NOMO-1 (cell line): ENCODE measurements around the gene RERE.
"Not testable (repeated sequence)": the region's sequence is repeated elsewhere in the genome, so short reads cannot be mapped to it uniquely, and the experiment has no call there.

ENCODE experiments used
- DNase-seq, 2 experiments: peaks; one replicate each; lab custom pipeline; 2025; ENCODE audit not compliant: unreplicated experiment in 2 of 2; lab: John Stamatoyannopoulos, UW

RERE gene

GRCh38 chr1:8754247-8754650 is 63.2 kb downstream of the RERE start:
- DNase-seq, result no peak

GRCh38 chr1:8753736-8754135 is 63.7 kb downstream of the RERE start:
- DNase-seq, result no peak

DNA sequence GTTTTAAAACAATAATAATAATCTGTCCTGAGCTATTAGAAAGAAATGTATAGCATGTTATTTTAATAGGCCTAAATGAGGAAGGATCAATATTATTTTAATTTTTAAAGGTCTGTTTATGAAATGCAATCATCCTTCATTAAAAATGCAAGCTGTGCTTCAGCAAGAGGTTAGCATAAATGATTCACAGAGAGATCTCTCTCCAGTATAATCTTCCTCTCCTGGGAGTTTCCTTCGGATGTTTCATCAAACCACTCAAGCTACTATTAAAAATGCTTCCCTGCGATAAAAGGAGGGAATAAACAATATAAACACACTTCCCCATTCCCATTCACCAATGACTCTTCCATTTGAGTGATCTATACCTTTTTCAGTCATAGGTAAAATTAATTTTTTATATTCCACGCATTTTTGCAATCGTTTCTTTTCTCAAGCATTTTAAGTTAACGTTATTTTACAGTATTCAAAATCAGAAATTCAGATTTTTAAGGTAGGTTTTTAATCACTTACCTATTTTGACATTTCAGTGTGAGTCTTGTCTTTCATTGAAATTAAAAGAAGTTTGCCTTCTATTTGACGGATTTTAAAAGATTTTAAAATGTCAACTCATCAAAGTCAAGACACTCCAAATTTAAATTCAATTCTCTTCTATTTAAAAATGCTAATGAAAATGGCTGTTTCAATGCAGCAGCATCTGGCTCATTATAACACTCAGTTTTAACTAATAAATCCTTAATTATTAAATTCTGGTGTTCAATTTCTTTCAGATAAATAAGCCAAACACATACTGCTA is 64.3 kb downstream of the RERE start:
- DNase-seq, result no peak

DNA sequence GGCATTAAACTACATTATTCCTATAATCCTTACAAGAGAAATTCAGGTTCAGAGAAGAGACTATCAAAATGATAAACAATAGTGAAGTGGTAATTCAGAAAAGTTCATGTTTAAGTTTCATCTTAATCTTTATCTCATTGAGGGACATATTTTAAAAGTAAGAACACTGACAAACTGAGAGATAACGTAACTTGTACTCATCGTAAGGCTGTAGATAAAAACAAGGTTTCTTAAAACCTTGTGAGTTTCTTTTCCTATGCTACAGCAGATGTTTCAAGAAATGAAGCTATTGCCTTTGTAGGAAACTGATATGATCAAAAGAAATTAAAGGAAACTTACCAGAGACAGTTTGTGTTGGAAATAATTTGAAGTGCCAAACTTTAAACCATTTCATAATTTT is 65.0 kb downstream of the RERE start:
- DNase-seq, result no peak

GRCh38 chr1:8751984-8752383 is 65.5 kb downstream of the RERE start:
- no peak for DNase-seq

- DNase-seq, result no peak
Observed at GRCh38 chr1:8747879-8748825, 69.3 kb downstream of the RERE start.

GRCh38 chr1:8746554-8746953 is 70.9 kb downstream of the RERE start:
- no peak for DNase-seq

- DNase-seq, result no peak
Observed at GRCh38 chr1:8745749-8746390, 71.6 kb downstream of the RERE start.

GRCh38 chr1:8745346-8745745 is 72.1 kb downstream of the RERE start:
- no peak for DNase-seq

- DNase-seq, result no peak
Observed at GRCh38 chr1:8742022-8742924, 75.2 kb downstream of the RERE start.

DNA sequence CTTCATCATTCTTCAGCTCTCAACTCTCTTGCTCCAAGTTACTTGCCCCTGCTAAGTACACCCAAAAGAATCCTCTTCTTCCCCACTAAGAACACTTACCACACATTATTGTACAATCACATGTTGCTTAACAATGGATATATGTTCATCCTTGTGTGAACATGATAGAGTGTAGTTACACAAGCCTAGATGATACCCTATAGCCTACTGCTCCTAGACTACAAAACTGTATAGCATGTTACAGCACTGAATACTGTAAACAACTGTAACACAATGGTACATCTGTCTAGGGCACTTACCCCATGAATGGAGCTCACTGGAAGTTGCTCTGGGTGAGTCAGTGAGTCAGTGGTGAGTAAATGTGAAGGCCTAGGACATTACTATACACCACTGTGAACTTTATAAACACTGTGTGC is 77.4 kb downstream of the RERE start:
- no peak for DNase-seq

DNA sequence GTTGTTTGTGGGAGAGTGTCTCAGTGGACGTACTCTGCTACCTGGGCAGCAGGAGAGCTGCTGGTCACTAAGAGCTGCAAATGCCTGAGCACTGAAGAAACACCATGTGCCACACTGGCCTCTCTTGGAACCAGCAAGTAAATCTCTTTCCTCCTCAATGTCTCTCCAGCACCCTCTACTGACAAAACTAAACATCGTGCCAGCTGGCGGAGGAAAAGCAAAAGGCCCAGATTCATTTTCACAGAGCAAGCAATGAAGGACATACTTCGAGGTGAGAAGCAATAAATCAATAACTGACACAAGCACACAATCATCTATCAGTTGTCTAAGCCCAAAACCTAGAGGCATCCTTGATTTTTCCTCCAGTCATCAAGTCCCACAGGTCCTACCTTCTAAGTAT is 78.1 kb downstream of the RERE start:
- no peak for DNase-seq

- DNase-seq, result no peak
Observed at GRCh38 chr1:8736927-8737326, 80.5 kb downstream of the RERE start.

GRCh38 chr1:8733484-8733883 is 84.0 kb downstream of the RERE start:
- no peak for DNase-seq

- DNase-seq, result no peak
Observed at GRCh38 chr1:8731162-8731561, 86.3 kb downstream of the RERE start.

DNA sequence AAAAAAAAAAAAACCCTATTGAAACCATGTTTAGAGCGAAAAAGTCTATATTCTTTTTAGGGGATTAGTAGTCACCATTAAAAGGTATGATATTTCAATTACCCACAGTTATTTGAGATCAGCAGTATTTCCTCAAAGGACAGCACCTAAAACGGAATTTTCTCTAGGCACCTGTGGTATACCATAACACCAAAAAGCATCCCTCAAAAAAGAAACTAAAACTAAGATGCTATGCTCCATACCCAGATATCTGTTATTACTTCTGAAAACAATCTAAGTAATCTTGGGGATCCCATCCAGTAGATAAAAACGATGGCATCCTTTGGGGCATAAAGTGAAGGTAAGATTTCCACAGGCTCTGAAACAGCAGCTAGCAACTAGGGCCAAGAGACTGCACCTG is 89.0 kb downstream of the RERE start:
- no peak for DNase-seq

GRCh38 chr1:8727809-8728213 is 89.6 kb downstream of the RERE start:
- no peak for DNase-seq

- DNase-seq, result not testable (repeated sequence)
Observed at GRCh38 chr1:8727316-8727715, 90.1 kb downstream of the RERE start.

DNA sequence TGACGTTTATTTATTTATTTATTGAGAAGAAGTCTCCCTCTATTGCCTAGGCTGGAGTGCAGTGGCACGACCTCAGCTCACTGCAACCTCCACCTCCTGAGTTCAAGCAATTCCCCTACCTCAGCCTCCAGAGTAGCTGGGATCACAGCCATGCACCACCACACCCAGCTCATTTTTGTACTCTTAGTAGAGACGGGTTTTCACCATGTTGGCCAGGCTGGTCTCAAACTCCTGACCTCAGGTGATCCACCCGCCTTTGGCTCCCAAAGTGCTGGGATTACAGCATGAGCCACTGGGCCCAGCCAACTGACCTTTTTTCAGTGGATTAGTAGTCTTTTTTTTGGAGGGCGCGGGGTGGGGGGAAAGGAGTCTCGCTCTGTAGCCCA is 90.6 kb downstream of the RERE start:
- not testable (repeated sequence) for DNase-seq

GRCh38 chr1:8723010-8723409 is 94.4 kb downstream of the RERE start:
- DNase-seq, result no peak
